WTC11 (cell line): Measurements from ENCODE around the gene DENND4A.

Experiments used
- ATF3 ChIP-seq: sonication (generic); formaldehyde crosslinking; conservative IDR thresholded peaks from 2 replicates; pipeline ENCODE4 v1.8.1; 2022; ENCODE audit warnings: mild to moderate bottlenecking, missing genetic modification reagents
- CTCF ChIP-seq: fragments of 200-600 bp; IDR thresholded peaks from 2 replicates; pipeline ENCODE4 v1.8.0; 2022; ENCODE audit warnings: antibody characterized with exemption
- FOXP1 ChIP-seq: sonication (generic); formaldehyde crosslinking; IDR thresholded peaks from 2 replicates; pipeline ENCODE4 v1.8.0; 2022; ENCODE audit warnings: missing genetic modification reagents, mild to moderate bottlenecking, moderate library complexity, borderline replicate concordance
- SOX15 ChIP-seq: fragments of 250-450 bp; sonication (Bioruptor Pico); IDR thresholded peaks from 2 replicates; pipeline ENCODE4 v1.9.0; 2021; ENCODE audit warnings: mild to moderate bottlenecking
- TP53 ChIP-seq: sonication (generic); formaldehyde crosslinking; IDR thresholded peaks from 2 replicates; pipeline ENCODE4 v1.8.1; 2023; ENCODE audit warnings: mild to moderate bottlenecking, missing genetic modification reagents
- ZNF138 ChIP-seq: sonication (generic); formaldehyde crosslinking; conservative IDR thresholded peaks from 2 replicates; pipeline ENCODE4 v1.8.1; 2022; ENCODE audit warnings: mild to moderate bottlenecking, moderate library complexity, missing genetic modification reagents

GRCh38 chr15:65801229-65801805 is 9.2 kb upstream of the DENND4A start:
- TF ChIP-seq CTCF (no peak), SOX15 (CRISPR knock-in tag) (no peak), ATF3 (CRISPR knock-in tag) (no peak), FOXP1 (CRISPR knock-in tag) (no peak), TP53 (CRISPR knock-in tag) (no peak), ZNF138 (no peak)
